Adipocyte (in vitro differentiated cells): ENCODE measurements around the gene RAP1GAP.

Experiments used
- DNase-seq: peaks from one replicate; pipeline ENCODE4 v3.0.0-alpha.2; 2015; ENCODE audit warnings: low read depth
- H3K27me3 ChIP-seq: replicated peaks from 2 replicates; pipeline ENCODE4 v1.7.0; 2013; ENCODE audit warnings: mild to moderate bottlenecking, low read length, moderate library complexity; ENCODE audit not compliant: control insufficient read depth, insufficient read depth
- H3K36me3 ChIP-seq: 2 replicates; pipeline ENCODE4 v1.7.0; 2013; ENCODE audit warnings: low read length, mild to moderate bottlenecking, moderate library complexity; ENCODE audit not compliant: control insufficient read depth, insufficient read depth, severe bottlenecking
- H3K4me1 ChIP-seq: 2 replicates; pipeline ENCODE4 v1.7.0; 2013; ENCODE audit warnings: mild to moderate bottlenecking, low read length, moderate library complexity; ENCODE audit not compliant: control insufficient read depth, insufficient read depth
- H3K4me3 ChIP-seq: 2 replicates; pipeline ENCODE4 v1.7.0; 2013; ENCODE audit warnings: mild to moderate bottlenecking, low read length, moderate library complexity
- H3K9ac ChIP-seq: 2 replicates; pipeline ENCODE4 v1.7.0; 2013; ENCODE audit warnings: mild to moderate bottlenecking, low read length, moderate library complexity
- H3K9me3 ChIP-seq: 2 replicates; pipeline ENCODE4 v1.7.0; 2013; ENCODE audit warnings: mild to moderate bottlenecking, low read length, moderate library complexity; ENCODE audit not compliant: control insufficient read depth

RAP1GAP gene

DNA sequence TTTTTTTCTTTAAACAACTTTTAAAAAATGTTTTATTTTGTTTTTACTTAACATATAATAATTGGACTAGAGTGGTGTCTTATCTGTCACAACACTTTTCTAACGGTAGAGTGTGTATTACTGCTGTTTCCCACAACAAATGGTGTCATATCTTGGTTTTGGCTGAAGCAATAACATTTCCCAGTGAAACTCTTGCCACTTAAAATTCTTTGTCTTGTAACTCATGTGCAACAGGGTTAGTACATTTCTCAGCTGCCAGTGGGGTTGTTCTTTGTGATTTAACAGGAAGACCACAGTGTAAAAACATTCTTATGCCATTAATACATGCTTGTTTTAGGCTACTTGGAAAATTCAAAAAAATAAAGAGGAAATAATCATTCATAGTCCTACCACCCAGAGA lies 116.4 kb downstream of the RAP1GAP start:
- Histone ChIP-seq H3K4me3 (no peak overlapping the region), H3K27me3 (peaks cover 2% of the 10 kb centered on the region), H3K9me3 (no peaks in the 10 kb centered on the region), H3K36me3 (peaks cover 10% of the 10 kb centered on the region), H3K4me1 (peaks cover 16% of the 10 kb centered on the region), H3K9ac (peak overlapping the region; percentile 47)
- DNase-seq = peak; percentile 85

DNA sequence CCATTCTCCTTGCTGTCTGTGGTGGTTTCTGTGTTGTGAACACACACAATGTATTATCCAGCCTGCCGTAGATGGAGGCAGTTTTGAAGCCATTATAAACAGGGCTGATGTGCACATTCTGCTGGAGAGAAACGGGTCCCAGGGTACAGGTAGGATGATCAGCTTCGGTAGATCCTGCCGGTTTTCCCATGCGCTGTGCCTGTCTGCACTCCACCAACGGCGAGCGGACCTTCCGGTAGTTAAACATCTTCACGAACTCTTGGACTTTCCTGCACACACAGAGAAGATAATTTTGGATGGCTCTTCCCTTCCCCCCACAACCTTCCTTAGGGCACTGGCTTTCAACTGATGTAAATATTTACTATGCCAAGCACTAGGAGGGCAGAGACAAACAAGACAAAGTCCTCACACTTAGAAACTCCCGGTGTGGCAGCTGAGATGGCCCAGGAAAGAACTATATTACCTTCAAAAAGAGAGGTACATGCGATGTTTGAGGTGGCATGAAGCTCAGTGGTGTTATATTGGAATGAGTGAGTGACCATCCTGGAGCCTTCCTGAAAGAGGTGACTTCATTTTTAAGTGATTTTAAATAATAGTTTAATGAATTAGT lies 118.2 kb downstream of the RAP1GAP start:
- Histone ChIP-seq H3K9ac (no peak overlapping the region), H3K4me1 (peaks cover 25% of the 10 kb centered on the region), H3K9me3 (no peaks in the 10 kb centered on the region), H3K4me3 (no peak overlapping the region), H3K36me3 (no peaks in the 10 kb centered on the region), H3K27me3 (no peaks in the 10 kb centered on the region)
- DNase-seq = no peak

DNA sequence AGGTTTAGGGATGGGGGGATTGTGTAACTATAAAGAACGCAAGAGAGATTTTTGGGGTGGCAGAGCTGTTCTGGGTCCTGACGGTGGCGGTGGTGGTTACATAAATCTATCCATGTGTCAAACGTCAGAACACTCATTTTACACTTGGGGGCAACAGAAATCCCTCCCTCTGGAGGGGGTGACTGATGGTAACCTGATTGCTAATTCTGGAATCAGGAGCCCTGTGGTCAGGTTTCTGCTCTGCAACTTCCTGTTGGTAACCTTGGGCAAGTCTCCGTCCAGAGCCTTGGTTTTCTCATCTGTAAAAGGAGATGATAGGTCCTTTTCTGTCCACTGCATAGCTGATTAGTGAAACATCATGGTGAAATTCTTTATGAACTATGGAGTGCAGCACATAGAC lies 119.1 kb downstream of the RAP1GAP start:
- Histone ChIP-seq H3K36me3 (no peaks in the 10 kb centered on the region), H3K27me3 (no peaks in the 10 kb centered on the region), H3K9me3 (no peaks in the 10 kb centered on the region), H3K9ac (no peak overlapping the region), H3K4me1 (peaks cover 30% of the 10 kb centered on the region), H3K4me3 (no peak overlapping the region)
- peak; percentile 11 for DNase-seq

DNA sequence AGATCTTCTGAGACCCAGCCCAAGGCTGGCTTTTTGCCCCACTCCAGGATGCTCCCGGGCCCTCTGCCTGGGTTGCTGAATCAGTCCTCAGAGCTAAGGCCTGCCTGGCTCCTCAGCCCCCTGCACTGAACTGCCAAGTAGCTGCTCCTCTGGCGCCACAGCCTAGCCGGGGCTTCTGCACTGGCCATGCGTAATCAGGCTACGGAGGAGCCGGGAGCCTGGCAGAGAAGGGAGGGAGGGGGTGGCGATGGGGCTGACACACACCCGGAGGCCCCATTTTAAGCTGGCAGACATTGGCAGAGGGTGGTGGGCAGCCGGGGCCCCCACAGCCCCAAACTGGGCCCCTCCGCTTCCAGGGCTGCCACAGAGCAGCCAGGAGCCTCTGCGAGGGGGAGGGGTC lies 121.3 kb downstream of the RAP1GAP start:
- Histone ChIP-seq H3K9ac (no peak overlapping the region), H3K4me3 (no peak overlapping the region), H3K9me3 (no peaks in the 10 kb centered on the region), H3K36me3 (no peaks in the 10 kb centered on the region), H3K27me3 (no peaks in the 10 kb centered on the region), H3K4me1 (peaks cover 20% of the 10 kb centered on the region)
- no peak for DNase-seq
